GM18502 (cell line): Measurements from ENCODE around the gene DPF1.

Source experiments
- ATAC-seq: cut with Tn5 transposase; IDR thresholded peaks from one replicate; pipeline ENCODE4 v1.9.1; 2021; ENCODE audit warnings: mild to moderate bottlenecking; ENCODE audit not compliant: unreplicated experiment, poor library complexity

Gene DPF1

GRCh38 chr19:38202504-38202903 lies 21.5 kb downstream of the DPF1 start:
- no peak for ATAC-seq

DNA sequence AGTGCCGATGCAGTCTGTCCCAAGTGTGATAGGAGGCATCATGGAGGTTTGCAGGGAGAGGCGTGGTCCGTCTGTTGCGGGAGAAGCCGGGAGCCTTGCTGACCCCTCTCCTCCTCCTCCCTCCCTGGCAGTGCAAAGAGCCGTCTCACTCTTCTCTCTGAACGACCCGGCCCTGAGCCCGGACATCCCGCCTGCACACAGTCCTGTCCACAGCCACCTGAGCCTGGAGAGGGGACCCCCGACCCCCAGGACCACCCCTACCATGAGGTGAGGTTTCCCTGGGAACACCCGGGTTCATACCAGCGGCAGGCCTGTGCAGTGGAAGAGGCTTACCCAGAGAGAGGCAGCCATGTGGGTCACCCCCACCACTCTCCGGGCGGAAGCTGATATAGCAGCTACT lies 22.3 kb downstream of the DPF1 start:
- no peak for ATAC-seq

- no peak for ATAC-seq
These were observed 24.7 kb downstream of the DPF1 start for GRCh38 chr19:38199340-38199739.

- ATAC-seq = no peak
These were observed 25.9 kb downstream of the DPF1 start for GRCh38 chr19:38197937-38198704.

GRCh38 chr19:38196948-38197656 lies 26.9 kb downstream of the DPF1 start:
- ATAC-seq = no peak

DNA sequence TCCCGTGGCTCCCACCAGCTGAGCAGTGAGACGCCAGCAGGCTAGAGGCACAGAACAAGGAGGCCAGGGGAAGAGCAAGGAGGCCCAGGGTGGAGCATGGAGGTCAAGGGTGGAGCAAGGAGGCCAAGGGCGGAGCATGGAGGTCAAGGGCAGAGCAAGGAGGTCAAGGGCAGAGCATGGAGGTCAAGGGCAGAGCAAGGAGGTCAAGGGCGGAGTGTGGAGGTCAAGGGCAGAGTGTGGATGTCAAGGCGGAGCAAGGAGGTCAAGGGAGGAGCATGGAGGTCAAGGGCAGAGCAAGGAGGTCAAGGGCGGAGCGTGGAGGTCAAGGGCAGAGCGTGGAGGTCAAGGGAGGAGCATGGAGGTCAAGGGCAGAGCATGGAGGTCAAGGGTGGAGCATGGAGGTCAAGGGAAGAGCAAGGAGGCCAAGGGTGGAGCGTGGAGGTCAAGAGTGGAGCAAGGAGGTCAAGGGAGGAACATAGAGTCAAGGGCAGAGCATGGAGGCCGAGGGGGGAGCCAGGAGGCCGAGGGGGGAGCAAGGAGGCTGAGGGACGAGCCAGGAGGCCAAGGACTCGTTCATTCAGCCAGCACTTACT lies 27.7 kb downstream of the DPF1 start:
- ATAC-seq = no peak

DNA sequence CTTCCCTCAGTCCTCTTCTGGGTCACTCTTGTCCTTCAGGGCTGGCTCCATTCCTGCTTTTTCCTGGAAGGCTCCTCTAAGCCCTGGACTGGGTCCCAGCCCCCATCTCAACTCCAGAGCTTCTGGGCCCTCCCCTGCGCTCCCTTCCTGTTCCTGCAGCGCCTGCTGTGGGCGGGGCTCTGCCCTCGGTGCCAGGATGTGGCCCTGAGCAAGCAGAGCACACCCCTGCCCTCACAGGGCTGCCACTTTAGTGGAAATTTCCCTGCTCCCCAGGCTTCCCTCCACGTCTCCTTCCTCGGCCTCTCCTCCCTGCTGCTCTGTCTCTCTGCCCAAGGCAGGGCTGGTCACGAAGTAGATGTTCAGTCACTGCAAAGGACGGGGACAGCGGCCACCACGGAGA lies 28.8 kb downstream of the DPF1 start:
- ATAC-seq = no peak

DNA sequence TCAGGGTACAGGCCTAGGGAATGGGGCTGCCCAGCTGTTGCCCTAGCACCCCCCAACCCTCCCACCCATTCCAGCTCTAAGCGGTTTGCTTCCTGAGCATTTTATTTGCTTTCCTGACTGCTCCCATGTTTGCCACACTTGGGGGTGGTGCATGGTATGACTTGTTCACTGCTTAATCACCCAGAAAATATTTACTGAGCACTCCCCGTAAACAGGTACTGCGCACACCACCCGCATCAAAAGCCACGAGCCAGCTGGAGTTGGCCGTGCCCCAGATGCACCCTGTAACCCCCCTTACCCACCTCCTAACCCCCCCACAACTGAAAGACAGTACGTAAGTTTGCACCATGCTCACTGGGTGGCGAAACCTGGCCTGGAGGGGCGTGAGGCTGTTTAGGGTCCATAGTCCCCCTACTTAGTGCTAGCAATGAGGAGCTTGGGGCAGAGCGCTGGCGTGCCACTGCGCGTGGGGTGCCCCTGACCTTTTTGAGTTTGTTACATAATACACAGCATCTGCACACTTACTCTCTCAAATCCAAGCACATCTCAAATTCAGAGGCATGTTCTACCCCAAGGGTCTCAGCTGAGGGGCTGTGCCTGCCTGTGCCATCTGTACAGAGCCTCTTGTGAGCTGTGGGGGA lies 29.8 kb downstream of the DPF1 start:
- no peak for ATAC-seq

DNA sequence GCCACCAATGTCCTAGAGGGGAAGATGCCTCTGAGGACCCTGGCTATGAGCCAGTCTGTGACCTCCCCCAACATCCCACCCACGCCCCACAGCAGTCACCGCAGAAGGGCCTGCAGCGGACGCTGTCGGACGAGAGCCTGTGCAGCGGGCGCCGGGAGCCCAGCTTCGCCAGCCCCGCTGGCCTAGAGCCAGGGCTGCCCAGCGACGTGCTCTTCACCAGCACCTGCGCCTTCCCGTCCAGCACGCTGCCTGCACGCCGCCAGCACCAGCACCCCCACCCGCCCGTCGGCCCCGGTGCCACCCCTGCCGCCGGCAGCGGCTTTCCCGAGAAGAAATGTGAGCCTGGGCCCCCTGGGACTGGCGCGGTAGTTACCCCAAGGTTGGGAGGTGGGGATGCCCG lies 30.6 kb downstream of the DPF1 start:
- no peak for ATAC-seq

DNA sequence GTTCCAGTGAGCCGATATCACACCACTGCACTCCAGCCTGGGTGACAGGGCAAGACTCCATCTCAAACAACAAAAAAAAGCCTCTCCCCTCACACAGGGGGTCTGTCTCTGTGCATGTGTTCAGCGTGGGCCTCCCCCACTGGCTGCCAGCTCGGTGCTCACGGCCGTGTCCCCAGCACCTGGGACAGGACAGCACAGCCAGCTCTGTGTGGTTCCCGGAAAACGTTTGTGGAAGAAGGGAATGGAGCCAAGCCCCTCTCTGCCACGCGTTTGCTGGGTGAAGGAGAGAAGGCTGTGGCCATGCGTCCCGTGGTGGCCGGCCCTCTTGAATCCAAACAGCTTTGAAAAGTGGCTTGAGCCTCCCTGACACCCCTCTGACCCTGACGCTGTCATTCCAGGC lies 32.3 kb downstream of the DPF1 start:
- ATAC-seq = no peak

DNA sequence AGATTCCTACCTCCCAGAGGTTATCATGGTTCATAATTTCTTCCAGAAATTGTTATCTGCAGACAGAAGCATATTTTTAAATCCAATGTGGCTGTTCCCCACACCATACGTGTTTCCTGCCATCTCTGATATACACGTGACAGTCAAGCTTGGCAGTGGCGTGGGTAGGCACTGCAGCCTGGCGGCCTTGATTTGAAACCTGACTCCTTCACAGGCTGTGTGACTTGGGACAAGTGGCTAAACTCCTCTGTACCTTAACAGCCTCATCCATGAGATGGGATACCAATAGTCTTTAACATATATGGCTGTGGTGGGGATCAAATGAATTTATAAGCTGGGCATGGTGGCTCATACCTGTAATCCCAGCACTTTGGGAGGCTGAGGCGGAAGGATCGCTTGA lies 33.2 kb downstream of the DPF1 start:
- no peak for ATAC-seq

- ATAC-seq = no peak
These were observed 34.0 kb downstream of the DPF1 start for GRCh38 chr19:38190061-38190460.

GRCh38 chr19:38185562-38185961 lies 38.5 kb downstream of the DPF1 start:
- no peak for ATAC-seq

GRCh38 chr19:38184815-38185214 lies 39.2 kb downstream of the DPF1 start:
- ATAC-seq = no peak

DNA sequence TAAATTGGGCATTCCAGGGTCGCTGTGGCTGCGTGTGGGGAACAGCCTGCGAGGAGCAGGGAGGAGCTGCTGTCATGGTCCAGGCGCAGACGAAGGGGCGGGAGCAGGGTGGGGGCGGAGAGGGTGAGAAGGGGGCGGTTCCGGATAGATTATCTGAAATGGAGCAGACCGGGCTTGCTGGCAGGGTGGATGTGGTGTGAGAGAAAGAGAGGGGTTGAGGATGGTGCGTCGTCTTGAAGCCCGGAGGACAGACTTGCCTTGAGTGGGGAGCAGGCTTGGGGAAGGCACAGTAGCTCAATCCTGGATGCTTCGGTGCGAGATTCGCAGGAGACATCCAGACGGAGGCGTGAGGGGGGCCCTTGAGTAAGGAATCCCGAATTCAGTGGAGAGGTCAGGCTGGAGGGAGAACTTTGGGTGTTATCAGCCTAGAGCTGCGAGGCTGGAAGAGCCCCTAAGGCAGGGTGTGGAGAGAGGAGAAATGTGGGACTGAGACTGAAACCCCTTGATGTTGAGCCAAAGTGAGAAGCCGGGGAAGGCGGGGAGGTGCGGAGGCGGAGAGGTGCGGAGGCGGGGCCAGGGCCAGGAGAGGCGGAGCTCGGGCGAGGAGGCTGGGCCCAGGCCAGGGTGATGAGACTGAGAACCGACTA lies 40.6 kb downstream of the DPF1 start:
- no peak for ATAC-seq

- ATAC-seq = no peak
These were observed 41.3 kb downstream of the DPF1 start for GRCh38 chr19:38182536-38183210.

DNA sequence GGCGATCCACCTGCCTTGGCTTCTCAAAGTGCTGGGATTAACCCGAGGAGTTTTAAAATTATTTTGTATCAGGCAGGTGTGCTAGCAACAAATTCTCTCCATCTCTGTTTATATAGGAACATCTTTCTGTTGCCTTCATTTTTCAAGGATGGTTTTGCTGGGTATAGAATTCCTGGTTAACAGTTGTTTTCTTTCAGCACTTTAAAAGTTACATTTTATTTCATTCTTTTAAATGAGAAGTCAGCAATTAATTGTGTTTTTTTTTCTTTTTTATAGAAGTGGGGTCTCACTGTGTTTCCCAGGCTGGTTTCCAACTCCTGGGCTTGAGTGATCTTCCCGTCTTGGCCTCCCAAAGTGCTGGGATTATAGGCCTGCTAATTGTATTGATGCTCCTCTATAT lies 44.0 kb downstream of the DPF1 start:
- no peak for ATAC-seq

- no peak for ATAC-seq
These were observed 48.6 kb downstream of the DPF1 start for GRCh38 chr19:38175422-38175821.

GRCh38 chr19:38173291-38174041 lies 50.6 kb downstream of the DPF1 start:
- ATAC-seq = no peak
